GM23338 (cell line): ENCODE measurements around the gene ITPR2. TPM values are rescaled to one million over a fixed set of nuclear protein-coding genes. Genes with fewer than 3 reads are reported as not detected.

Experiments
- ATAC-seq: fragments of 200-7000 bp; cut with Tn5 transposase; 3 replicates; pipeline ENCODE4 v1.9.1; 2020
- DNase-seq: peaks from one replicate; pipeline ENCODE4 v3.0.0-alpha.2; 2015; ENCODE audit warnings: low spot score
- H2AFZ ChIP-seq: fragments of 200-600 bp; sonication (generic); 2 replicates; pipeline ENCODE4 v1.8.0; 2016; ENCODE audit warnings: antibody characterized with exemption, mild to moderate bottlenecking, moderate library complexity
- H3F3A ChIP-seq: fragments of 200-600 bp; sonication (generic); replicated peaks from 2 replicates; pipeline ENCODE4 v1.8.0; 2017; ENCODE audit warnings: antibody characterized with exemption, mixed run types, low read depth
- H3K27ac ChIP-seq: fragments of 200-600 bp; sonication (generic); 2 replicates; pipeline ENCODE4 v1.6.1; 2016; ENCODE audit warnings: low read depth
- H3K27me3 ChIP-seq: fragments of 200-600 bp; sonication (generic); 2 replicates; pipeline ENCODE4 v1.8.0; 2016; ENCODE audit warnings: mild to moderate bottlenecking, mixed run types, moderate library complexity; ENCODE audit not compliant: insufficient read depth
- H3K36me3 ChIP-seq: fragments of 200-600 bp; sonication (generic); 2 replicates; pipeline ENCODE4 v1.8.0; 2016; ENCODE audit warnings: mild to moderate bottlenecking; ENCODE audit not compliant: insufficient read depth
- H3K4me1 ChIP-seq: fragments of 200-600 bp; sonication (generic); 2 replicates; pipeline ENCODE4 v1.8.0; 2016; ENCODE audit warnings: mild to moderate bottlenecking, moderate library complexity; ENCODE audit not compliant: insufficient read depth
- H3K4me2 ChIP-seq: fragments of 200-600 bp; sonication (generic); 2 replicates; pipeline ENCODE4 v1.7.1; 2017; ENCODE audit warnings: mixed run types
- H3K4me3 ChIP-seq: fragments of 200-600 bp; sonication (generic); 2 replicates; pipeline ENCODE4 v1.6.1; 2016; ENCODE audit warnings: mixed run types
- H3K79me2 ChIP-seq: fragments of 200-600 bp; sonication (generic); replicated peaks from 2 replicates; pipeline ENCODE4 v1.8.0; 2017; ENCODE audit warnings: mild to moderate bottlenecking; ENCODE audit not compliant: insufficient read depth
- H3K9me2 ChIP-seq: fragments of 200-600 bp; sonication (generic); 2 replicates; pipeline ENCODE4 v1.8.0; 2017; ENCODE audit not compliant: insufficient read depth
- H4K20me1 ChIP-seq: fragments of 200-600 bp; sonication (generic); replicated peaks from 2 replicates; pipeline ENCODE4 v1.8.0; 2017; ENCODE audit warnings: mild to moderate bottlenecking; ENCODE audit not compliant: insufficient read depth
- H3K27ac Mint-ChIP-seq: 2 replicates; pipeline ENCODE4 v1.8.0; 2020; ENCODE audit warnings: inconsistent platforms, mild to moderate bottlenecking, moderate library complexity, mixed read lengths
- H3K27me3 Mint-ChIP-seq: 3 replicates; pipeline ENCODE4 v1.8.0; 2022; ENCODE audit warnings: low read depth, mild to moderate bottlenecking, moderate library complexity, mixed read lengths, inconsistent platforms; ENCODE audit not compliant: insufficient read depth, poor library complexity
- H3K36me3 Mint-ChIP-seq: 3 replicates; pipeline ENCODE4 v1.8.0; 2021; ENCODE audit warnings: low read depth, mild to moderate bottlenecking, inconsistent platforms, moderate library complexity, mixed read lengths
- H3K4me1 Mint-ChIP-seq: 3 replicates; pipeline ENCODE4 v1.8.0; 2020; ENCODE audit warnings: mild to moderate bottlenecking, inconsistent platforms, mixed read lengths
- H3K4me3 Mint-ChIP-seq: 3 replicates; pipeline ENCODE4 v1.8.0; 2021; ENCODE audit warnings: moderate library complexity, mild to moderate bottlenecking, inconsistent platforms, mixed read lengths
- H3K9me3 Mint-ChIP-seq: 3 replicates; pipeline ENCODE4 v1.8.0; 2020; ENCODE audit warnings: moderate library complexity, mild to moderate bottlenecking, inconsistent platforms, mixed read lengths
- EZH2 ChIP-seq: fragments of 200-600 bp; sonication (generic); IDR thresholded peaks from one replicate; pipeline ENCODE4 v1.8.0; 2017; ENCODE audit warnings: antibody characterized with exemption, mild to moderate bottlenecking, low read depth; ENCODE audit not compliant: unreplicated experiment
- POLR2AphosphoS5 ChIP-seq: IDR thresholded peaks from 2 replicates; pipeline ENCODE4 v1.6.1; 2016; ENCODE audit warnings: antibody characterized with exemption, low read depth
- polyA plus RNA-seq: library from polyadenylated mRNA; unstranded; fragments of >200 nt; fragmentation: Nextera tagmentation; extraction: Ambion mirVana; gene quantifications from 2 replicates; pipeline ENCODE4 v1.2.1, GENCODE V29; 2016
- total RNA-seq: library from RNA; depleted of rRNA; stranded (reverse); fragments of >200 nt; shearing (Covaris generic); gene quantifications from 2 replicates; pipeline ENCODE4 v1.2.3, GENCODE V29; 2014
- TF ChIP-seq, protein P1 (sequence below): fragments of 250-450 bp; sonication (Bioruptor Pico); IDR thresholded peaks from 2 replicates; pipeline ENCODE4 v1.5.0; 2020; ENCODE audit warnings: mild to moderate bottlenecking, moderate library complexity
- TF ChIP-seq, protein P2 (sequence below): IDR thresholded peaks from one replicate; pipeline ENCODE4 v1.6.1; 2018; ENCODE audit warnings: antibody characterized with exemption; ENCODE audit not compliant: unreplicated experiment

Gene ITPR2
- total and polyA plus RNA-seq, 2 experiments from 2014 or later = 44.5 to 65.2 TPM

GRCh38 chr12:26684101-26684500, 148.9 kb downstream of the ITPR2 start:
- no peaks in the 10 kb centered on the region for H3K27me3 ChIP-seq

GRCh38 chr12:26683443-26683842, 149.6 kb downstream of the ITPR2 start:
- TF ChIP-seq, protein P1, sequence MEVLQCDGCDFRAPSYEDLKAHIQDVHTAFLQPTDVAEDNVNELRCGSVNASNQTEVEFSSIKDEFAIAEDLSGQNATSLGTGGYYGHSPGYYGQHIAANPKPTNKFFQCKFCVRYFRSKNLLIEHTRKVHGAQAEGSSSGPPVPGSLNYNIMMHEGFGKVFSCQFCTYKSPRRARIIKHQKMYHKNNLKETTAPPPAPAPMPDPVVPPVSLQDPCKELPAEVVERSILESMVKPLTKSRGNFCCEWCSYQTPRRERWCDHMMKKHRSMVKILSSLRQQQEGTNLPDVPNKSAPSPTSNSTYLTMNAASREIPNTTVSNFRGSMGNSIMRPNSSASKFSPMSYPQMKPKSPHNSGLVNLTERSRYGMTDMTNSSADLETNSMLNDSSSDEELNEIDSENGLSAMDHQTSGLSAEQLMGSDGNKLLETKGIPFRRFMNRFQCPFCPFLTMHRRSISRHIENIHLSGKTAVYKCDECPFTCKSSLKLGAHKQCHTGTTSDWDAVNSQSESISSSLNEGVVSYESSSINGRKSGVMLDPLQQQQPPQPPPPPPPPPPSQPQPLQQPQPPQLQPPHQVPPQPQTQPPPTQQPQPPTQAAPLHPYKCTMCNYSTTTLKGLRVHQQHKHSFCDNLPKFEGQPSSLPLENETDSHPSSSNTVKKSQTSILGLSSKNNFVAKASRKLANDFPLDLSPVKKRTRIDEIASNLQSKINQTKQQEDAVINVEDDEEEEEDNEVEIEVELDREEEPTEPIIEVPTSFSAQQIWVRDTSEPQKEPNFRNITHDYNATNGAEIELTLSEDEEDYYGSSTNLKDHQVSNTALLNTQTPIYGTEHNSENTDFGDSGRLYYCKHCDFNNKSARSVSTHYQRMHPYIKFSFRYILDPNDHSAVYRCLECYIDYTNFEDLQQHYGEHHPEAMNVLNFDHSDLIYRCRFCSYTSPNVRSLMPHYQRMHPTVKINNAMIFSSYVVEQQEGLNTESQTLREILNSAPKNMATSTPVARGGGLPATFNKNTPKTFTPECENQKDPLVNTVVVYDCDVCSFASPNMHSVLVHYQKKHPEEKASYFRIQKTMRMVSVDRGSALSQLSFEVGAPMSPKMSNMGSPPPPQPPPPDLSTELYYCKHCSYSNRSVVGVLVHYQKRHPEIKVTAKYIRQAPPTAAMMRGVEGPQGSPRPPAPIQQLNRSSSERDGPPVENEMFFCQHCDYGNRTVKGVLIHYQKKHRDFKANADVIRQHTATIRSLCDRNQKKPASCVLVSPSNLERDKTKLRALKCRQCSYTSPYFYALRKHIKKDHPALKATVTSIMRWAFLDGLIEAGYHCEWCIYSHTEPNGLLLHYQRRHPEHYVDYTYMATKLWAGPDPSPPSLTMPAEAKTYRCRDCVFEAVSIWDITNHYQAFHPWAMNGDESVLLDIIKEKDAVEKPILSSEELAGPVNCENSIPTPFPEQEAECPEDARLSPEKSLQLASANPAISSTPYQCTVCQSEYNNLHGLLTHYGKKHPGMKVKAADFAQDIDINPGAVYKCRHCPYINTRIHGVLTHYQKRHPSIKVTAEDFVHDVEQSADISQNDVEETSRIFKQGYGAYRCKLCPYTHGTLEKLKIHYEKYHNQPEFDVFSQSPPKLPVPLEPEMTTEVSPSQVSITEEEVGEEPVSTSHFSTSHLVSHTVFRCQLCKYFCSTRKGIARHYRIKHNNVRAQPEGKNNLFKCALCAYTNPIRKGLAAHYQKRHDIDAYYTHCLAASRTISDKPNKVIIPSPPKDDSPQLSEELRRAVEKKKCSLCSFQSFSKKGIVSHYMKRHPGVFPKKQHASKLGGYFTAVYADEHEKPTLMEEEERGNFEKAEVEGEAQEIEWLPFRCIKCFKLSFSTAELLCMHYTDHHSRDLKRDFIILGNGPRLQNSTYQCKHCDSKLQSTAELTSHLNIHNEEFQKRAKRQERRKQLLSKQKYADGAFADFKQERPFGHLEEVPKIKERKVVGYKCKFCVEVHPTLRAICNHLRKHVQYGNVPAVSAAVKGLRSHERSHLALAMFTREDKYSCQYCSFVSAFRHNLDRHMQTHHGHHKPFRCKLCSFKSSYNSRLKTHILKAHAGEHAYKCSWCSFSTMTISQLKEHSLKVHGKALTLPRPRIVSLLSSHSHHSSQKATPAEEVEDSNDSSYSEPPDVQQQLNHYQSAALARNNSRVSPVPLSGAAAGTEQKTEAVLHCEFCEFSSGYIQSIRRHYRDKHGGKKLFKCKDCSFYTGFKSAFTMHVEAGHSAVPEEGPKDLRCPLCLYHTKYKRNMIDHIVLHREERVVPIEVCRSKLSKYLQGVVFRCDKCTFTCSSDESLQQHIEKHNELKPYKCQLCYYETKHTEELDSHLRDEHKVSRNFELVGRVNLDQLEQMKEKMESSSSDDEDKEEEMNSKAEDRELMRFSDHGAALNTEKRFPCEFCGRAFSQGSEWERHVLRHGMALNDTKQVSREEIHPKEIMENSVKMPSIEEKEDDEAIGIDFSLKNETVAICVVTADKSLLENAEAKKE (CRISPR knock-in tag) = no peak
- H3K27ac ChIP-seq = no peak overlapping the region
- no peaks in the 10 kb centered on the region for H4K20me1 ChIP-seq
- H3F3A ChIP-seq = no peaks in the 10 kb centered on the region
- H3K4me3 Mint-ChIP-seq = no peak overlapping the region
- no peak overlapping the region for H3K4me3 ChIP-seq
- peaks cover 4% of the 10 kb centered on the region; the same call in 1 of the 2 replicates for H3K79me2 ChIP-seq
- no peak overlapping the region for H2AFZ ChIP-seq
- DNase-seq (no peak), ATAC-seq (no peak)
- H3K36me3 Mint-ChIP-seq = peaks cover 65% of the 10 kb centered on the region
- H3K9me3 Mint-ChIP-seq = peaks cover 5% of the 10 kb centered on the region; the same call in 2 of the 3 replicates
- H3K27me3 Mint-ChIP-seq = no peaks in the 10 kb centered on the region
- H3K4me1 ChIP-seq = peaks cover 24% of the 10 kb centered on the region
- H3K4me1 Mint-ChIP-seq = peaks cover 31% of the 10 kb centered on the region
- no peaks in the 10 kb centered on the region for H3K27me3 ChIP-seq
- H3K4me2 ChIP-seq = no peak overlapping the region
- no peak overlapping the region for H3K27ac Mint-ChIP-seq
- peaks cover 18% of the 10 kb centered on the region for H3K36me3 ChIP-seq
- no peaks in the 10 kb centered on the region; the same call in 1 of the 2 replicates for H3K9me2 ChIP-seq

More at GRCh38 chr12:26684101-26684500, 148.9 kb downstream of the ITPR2 start:
- Mint-ChIP-seq H3K36me3 (peaks cover 68% of the 10 kb centered on the region), H3K4me3 (no peak overlapping the region), H3K9me3 (peaks cover 5% of the 10 kb centered on the region; the same call in 2 of the 3 replicates), H3K27ac (no peak overlapping the region), H3K4me1 (peaks cover 24% of the 10 kb centered on the region), H3K27me3 (no peaks in the 10 kb centered on the region)
- Histone ChIP-seq H3K4me2 (no peak overlapping the region), H3K36me3 (peaks cover 18% of the 10 kb centered on the region), H3K9me2 (no peaks in the 10 kb centered on the region; the same call in none of the 2 replicates), H3K4me3 (no peak overlapping the region), H3F3A (no peaks in the 10 kb centered on the region), H3K79me2 (peaks cover 11% of the 10 kb centered on the region; the same call in 1 of the 2 replicates), H2AFZ (no peak overlapping the region), H4K20me1 (no peaks in the 10 kb centered on the region), H3K27ac (no peak overlapping the region), H3K4me1 (peaks cover 18% of the 10 kb centered on the region; the same call in 1 of the 2 replicates)
- no peak for TF ChIP-seq EZH2
- TF ChIP-seq, protein P2, sequence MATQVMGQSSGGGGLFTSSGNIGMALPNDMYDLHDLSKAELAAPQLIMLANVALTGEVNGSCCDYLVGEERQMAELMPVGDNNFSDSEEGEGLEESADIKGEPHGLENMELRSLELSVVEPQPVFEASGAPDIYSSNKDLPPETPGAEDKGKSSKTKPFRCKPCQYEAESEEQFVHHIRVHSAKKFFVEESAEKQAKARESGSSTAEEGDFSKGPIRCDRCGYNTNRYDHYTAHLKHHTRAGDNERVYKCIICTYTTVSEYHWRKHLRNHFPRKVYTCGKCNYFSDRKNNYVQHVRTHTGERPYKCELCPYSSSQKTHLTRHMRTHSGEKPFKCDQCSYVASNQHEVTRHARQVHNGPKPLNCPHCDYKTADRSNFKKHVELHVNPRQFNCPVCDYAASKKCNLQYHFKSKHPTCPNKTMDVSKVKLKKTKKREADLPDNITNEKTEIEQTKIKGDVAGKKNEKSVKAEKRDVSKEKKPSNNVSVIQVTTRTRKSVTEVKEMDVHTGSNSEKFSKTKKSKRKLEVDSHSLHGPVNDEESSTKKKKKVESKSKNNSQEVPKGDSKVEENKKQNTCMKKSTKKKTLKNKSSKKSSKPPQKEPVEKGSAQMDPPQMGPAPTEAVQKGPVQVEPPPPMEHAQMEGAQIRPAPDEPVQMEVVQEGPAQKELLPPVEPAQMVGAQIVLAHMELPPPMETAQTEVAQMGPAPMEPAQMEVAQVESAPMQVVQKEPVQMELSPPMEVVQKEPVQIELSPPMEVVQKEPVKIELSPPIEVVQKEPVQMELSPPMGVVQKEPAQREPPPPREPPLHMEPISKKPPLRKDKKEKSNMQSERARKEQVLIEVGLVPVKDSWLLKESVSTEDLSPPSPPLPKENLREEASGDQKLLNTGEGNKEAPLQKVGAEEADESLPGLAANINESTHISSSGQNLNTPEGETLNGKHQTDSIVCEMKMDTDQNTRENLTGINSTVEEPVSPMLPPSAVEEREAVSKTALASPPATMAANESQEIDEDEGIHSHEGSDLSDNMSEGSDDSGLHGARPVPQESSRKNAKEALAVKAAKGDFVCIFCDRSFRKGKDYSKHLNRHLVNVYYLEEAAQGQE = no peak
- TF ChIP-seq POLR2AphosphoS5 = no peak
- DNase-seq = no peak
- no peak for ATAC-seq
